Testis (tissue), 3 donors: Measurements from ENCODE around the gene TNS3. TPM values are rescaled to one million over a fixed set of nuclear protein-coding genes. Genes with fewer than 3 reads are reported as not detected.

Experiments
- DNase-seq: peaks from one replicate; pipeline ENCODE4 v3.0.0-alpha.2; 2019
- H3K27ac ChIP-seq, 2 donors: fragments of 200-600 bp; sonication (generic); one replicate each; pipeline ENCODE4 v1.5.1; 2019
- H3K27me3 ChIP-seq: fragments of 200-600 bp; sonication (generic); one replicate; pipeline ENCODE4 v1.5.1; 2019
- H3K36me3 ChIP-seq: fragments of 200-600 bp; sonication (generic); one replicate; pipeline ENCODE4 v1.5.1; 2017; ENCODE audit warnings: low read depth; ENCODE audit errors: missing control alignments
- H3K4me1 ChIP-seq: fragments of 200-600 bp; sonication (generic); one replicate; pipeline ENCODE4 v1.5.1; 2019
- H3K4me3 ChIP-seq, 2 donors: fragments of 200-600 bp; sonication (generic); one replicate each; pipeline ENCODE4 v1.5.1; 2017 to 2019
- H3K9me3 ChIP-seq: fragments of 200-600 bp; sonication (generic); one replicate; pipeline ENCODE4 v1.5.1; 2017
- POLR2A ChIP-seq: fragments of 450-650 bp; IDR thresholded peaks from one replicate; pipeline ENCODE4 v1.6.1; 2017; ENCODE audit warnings: antibody characterized with exemption, mild to moderate bottlenecking, moderate library complexity
- WGBS, 2 donors: methylation state at CpG; one replicate each; pipeline ENCODE4 v1.1.5; 2018; 5-methylcytosine and 5-hydroxymethylcytosine counted together
- intact Hi-C: fragments of 100-400 bp; cut with DNase I; formaldehyde crosslinking; loops from one replicate; pipeline ENCODE4 v1.15.1; 2023; ENCODE audit warnings: low total_unique reads
- polyA plus RNA-seq: library from polyadenylated mRNA; stranded (reverse); fragments of 350-450 nt; fragmentation: Illumina TruSeq; extraction: RNeasy Lipid Tissue Mini Kit (QIAGEN cat#74804); gene quantifications from one replicate; pipeline ENCODE4 v1.2.3, GENCODE V29; 2014; ENCODE audit warnings: low read depth, low replicate concordance; ENCODE audit not compliant: insufficient read depth
- total RNA-seq, 2 donors: library from RNA; depleted of rRNA; stranded (reverse); fragments of >200 nt; gene quantifications; one replicate each; pipeline ENCODE4 v1.2.3, GENCODE V29; 2016
- TF ChIP-seq, protein P1 (sequence below), 3 experiments: fragments of 450-650 bp in 2 of 3; fragments of 200-600 bp in 1 of 3; sonication (generic) in 1 of 3; IDR thresholded peaks; one replicate each; pipeline ENCODE4 v1.5.1; 2016 to 2019; ENCODE audit warnings: antibody characterized with exemption in 3 of 3, mild to moderate bottlenecking in 2 of 3, moderate library complexity in 1 of 3

TNS3 gene
- total and polyA plus RNA-seq, 3 donors from 2014 or later, result 28.5 to 93.5 (median 60.0) TPM

DNA sequence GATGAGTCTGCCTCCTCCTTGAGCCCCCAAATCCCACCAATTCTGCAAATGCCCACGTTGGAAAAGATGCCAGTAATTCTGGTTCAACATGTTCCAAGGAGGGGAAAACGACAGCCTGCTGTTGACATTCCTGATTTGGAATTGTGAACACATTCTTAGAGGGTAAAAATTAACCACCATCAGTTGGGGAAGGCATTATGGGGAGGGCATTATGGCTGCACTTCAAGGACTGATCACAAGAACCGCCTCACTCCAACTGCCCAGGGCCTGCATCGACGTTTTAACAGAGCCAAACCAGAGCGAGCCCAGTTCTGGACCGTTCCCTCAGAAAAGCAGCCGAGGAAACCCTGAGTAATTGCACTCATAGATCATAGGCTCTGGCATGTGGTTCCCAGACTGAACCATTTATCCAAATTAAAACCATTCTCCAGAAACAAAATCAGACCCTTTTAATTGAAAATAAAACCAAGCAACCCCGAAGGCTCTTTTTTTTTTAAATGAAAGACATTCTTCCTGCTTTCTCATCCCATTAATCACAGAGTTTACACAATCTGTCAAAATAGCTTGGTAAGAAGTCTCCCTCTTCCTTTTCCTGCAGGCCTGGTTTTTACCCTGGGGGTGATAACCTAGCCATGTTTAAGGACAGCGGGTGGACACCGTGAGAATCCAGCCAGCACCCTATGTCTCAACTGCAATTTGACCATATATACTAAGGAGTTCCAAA lies 8.0 kb downstream of the TNS3 start:
- Histone ChIP-seq H3K4me1 (peaks cover 90% of the 10 kb centered on the region), H3K9me3 (no peaks in the 10 kb centered on the region), H3K27me3 (no peaks in the 10 kb centered on the region), H3K36me3 (no peaks in the 10 kb centered on the region), H3K4me3 (no peak overlapping the region), H3K27ac (peak overlapping the region; percentile 31 to 32)
- TF ChIP-seq, protein P1, sequence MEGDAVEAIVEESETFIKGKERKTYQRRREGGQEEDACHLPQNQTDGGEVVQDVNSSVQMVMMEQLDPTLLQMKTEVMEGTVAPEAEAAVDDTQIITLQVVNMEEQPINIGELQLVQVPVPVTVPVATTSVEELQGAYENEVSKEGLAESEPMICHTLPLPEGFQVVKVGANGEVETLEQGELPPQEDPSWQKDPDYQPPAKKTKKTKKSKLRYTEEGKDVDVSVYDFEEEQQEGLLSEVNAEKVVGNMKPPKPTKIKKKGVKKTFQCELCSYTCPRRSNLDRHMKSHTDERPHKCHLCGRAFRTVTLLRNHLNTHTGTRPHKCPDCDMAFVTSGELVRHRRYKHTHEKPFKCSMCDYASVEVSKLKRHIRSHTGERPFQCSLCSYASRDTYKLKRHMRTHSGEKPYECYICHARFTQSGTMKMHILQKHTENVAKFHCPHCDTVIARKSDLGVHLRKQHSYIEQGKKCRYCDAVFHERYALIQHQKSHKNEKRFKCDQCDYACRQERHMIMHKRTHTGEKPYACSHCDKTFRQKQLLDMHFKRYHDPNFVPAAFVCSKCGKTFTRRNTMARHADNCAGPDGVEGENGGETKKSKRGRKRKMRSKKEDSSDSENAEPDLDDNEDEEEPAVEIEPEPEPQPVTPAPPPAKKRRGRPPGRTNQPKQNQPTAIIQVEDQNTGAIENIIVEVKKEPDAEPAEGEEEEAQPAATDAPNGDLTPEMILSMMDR (IDR thresholded peaks at IDR 0.05), result no peak
- TF ChIP-seq POLR2A, result no peak
- DNase-seq, result no peak
- intact Hi-C loops, result loop anchor here (10.0 kb wide), 1 partner anchor 51 kb away; no protein-coding TSS in a partner anchor
- WGBS, 2 donors, result 48 to 65% methylated on average over 10 to 11 of the region's 11 CpGs

DNA sequence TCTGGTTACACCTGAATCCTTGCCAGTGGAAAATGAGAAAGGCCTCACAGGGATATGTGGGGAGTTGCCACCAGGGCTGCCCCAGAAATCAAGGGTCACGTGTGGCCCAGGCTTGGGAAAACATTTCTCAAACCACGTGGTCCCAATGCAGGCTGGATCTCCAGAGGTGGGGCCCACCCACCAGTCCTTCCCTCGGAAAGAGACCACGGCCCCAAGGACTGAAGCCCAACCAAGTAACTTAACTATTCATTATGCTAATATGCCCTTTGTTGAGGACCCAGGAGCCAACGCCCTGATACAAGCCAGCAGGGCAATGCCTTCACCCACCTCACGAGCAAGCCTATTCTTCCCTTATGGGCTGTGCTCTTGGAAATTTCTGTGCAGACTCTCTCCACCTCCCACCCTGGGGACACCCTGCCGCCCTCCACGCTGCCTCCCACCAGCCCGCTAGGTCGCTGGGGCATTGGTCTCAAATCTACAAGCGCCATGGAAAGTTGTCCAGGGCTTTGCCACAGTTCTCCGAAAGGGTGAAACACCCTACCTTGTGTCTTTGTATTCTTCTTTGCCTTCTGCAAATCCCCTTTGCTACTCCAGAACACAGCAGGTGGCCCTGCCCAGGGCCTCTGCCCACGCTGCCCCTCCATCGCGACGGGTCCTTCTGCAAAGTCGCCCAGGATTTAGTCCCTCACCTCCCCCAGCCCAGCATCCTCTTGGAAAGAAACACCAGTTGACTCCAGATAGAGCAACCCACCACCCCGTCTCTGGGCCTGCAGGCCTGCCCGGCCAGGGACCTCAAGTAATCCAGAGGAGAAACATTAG lies 8.8 kb downstream of the TNS3 start:
- intact Hi-C loops, result loop anchor here (10.0 kb wide), 1 partner anchor 52 kb away; no protein-coding TSS in a partner anchor
- peaks cover 92% of the 10 kb centered on the region for H3K4me1 ChIP-seq
- H3K27me3 ChIP-seq, result no peaks in the 10 kb centered on the region
- DNase-seq, result no peak
- no peaks in the 10 kb centered on the region for H3K9me3 ChIP-seq
- 79 to 82% methylated on average over 19 of the region's 19 CpGs for WGBS, 2 donors
- no peak overlapping the region for H3K4me3 ChIP-seq
- H3K36me3 ChIP-seq, result no peaks in the 10 kb centered on the region
- TF ChIP-seq, protein P1 (IDR thresholded peaks at IDR 0.05), result no peak
- TF ChIP-seq POLR2A, result no peak
- peak overlapping the region in 1 of 2 donors; percentile 84 for H3K27ac ChIP-seq

DNA sequence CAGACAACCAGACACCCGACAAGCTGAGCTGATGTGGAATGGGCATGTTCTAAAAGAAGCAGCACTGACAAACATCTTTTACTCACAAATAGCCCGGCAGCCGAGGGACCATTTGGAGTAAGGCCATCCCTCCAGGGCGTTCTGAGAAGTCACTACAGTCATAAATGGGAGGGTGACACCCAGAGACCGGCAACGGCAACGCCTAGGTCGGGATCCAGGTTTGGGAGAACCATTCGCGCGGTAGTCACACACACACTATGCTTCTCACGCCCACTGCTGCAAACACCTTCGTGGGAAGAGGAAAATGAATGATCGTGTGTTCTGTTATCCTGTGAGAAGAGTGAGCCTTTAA lies 9.8 kb downstream of the TNS3 start:
- WGBS, 2 donors, result 38 to 52% methylated on average over 14 of the region's 14 CpGs
- Histone ChIP-seq H3K4me3 (no peak overlapping the region), H3K36me3 (no peaks in the 10 kb centered on the region), H3K4me1 (peaks cover 90% of the 10 kb centered on the region), H3K9me3 (no peaks in the 10 kb centered on the region), H3K27ac (peak overlapping the region; percentile 82 to 84), H3K27me3 (no peaks in the 10 kb centered on the region)
- no peak for TF ChIP-seq POLR2A
- TF ChIP-seq, protein P1 (IDR thresholded peaks at IDR 0.05), result no peak
- DNase-seq, result no peak
- intact Hi-C loops, result loop anchor here (10.0 kb wide), 1 partner anchor 53 kb away; no protein-coding TSS in a partner anchor

DNA sequence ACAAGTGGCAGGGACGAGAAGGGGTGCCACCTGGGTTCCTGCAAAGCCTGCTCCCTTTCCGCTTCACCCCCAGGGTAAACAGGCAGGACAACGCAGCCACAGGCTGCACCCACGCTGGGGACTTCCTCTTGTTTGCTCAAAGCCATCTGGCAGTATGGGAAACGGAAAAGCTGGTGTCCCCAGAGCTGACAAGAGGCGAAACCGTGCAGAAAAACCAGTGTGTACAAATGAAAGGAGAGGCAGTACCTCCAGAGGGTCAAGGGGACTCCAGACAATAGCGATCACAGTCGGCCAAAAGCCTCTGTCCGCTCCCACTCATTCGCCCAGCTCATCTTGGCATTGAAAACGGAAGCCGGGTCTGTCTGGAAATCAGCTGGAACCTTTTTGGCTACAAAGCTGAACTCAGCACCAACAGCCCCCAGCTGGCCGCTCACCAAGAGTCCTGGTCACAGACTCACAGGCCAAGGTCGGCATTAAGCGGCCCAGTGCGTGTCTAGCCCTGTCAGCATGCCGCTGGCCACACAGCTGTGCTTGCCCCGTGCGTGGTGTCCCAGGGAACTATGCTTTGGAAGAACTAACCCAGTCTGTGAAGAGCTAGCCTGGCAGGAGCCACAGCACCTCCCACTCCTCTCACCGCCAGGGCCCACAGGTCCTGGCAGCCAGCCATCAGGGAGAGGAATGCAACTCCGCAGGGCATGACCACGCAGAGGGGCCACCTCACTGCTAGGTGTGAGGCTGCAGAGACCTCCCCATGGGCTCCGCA lies 10.4 kb downstream of the TNS3 start:
- no peaks in the 10 kb centered on the region for H3K9me3 ChIP-seq
- peaks cover 84% of the 10 kb centered on the region for H3K4me1 ChIP-seq
- H3K27ac ChIP-seq, result peak overlapping the region; percentile 82 to 84
- TF ChIP-seq POLR2A, result no peak
- TF ChIP-seq, protein P1 (IDR thresholded peaks at IDR 0.05), result no peak
- intact Hi-C loops, result loop anchor here (10.0 kb wide), 1 partner anchor 53 kb away; no protein-coding TSS in a partner anchor
- no peaks in the 10 kb centered on the region for H3K36me3 ChIP-seq
- WGBS, 2 donors, result 30 to 46% methylated on average over 12 to 22 of the region's 24 CpGs
- DNase-seq, result peak; percentile 91
- H3K4me3 ChIP-seq, result no peak overlapping the region
- H3K27me3 ChIP-seq, result no peaks in the 10 kb centered on the region
